SK-N-MC (cell line): ENCODE data around the gene XPO6.

Experiments
- EZH2 ChIP-seq: fragments of 200-600 bp; sonication (generic); IDR thresholded peaks from one replicate; pipeline ENCODE4 v1.6.1; 2017; ENCODE audit warnings: antibody characterized with exemption
- POLR2AphosphoS5 ChIP-seq: IDR thresholded peaks from 2 replicates; pipeline ENCODE4 v1.6.1; 2012; ENCODE audit warnings: mild to moderate bottlenecking, low read depth, low read length, borderline replicate concordance

- TF ChIP-seq EZH2, result no peak
- TF ChIP-seq POLR2AphosphoS5, result no peak
Observed at GRCh38 chr16:28183484-28183883, 28.3 kb downstream of the XPO6 start.
